AML-193 (cell line): ENCODE data around the gene ADCYAP1R1.

Experiments
- DNase-seq, 2 experiments: peaks; one replicate each; lab custom pipeline; 2025; lab: John Stamatoyannopoulos, UW

ADCYAP1R1 gene

DNA sequence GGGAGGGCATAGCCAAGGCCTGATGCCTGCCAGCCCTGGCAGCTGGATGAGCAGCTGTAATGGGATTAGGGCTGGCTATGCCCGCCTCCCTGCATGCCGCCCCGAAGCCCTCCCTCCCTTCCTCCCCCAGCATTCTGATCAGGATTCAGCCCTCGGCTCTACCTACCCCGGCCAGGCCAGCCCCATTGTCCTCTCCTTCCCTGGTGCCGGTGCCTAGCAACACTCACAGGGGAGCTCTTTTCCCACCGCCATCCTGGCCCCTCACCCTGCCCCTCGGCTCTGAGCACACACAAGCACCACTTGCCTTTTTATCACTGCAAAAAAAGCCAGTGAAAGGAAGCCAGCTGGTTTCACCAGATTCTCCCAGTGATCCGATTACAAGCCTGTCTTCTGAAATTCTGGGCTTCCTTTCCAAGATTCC is 9.0 kb upstream of the ADCYAP1R1 start:
- DNase-seq = no peak

- no peak for DNase-seq
Measured at GRCh38 chr7:31044529-31044928, 7.6 kb upstream of the ADCYAP1R1 start.

- DNase-seq = no peak
Measured at GRCh38 chr7:31046723-31047122, 5.4 kb upstream of the ADCYAP1R1 start.

GRCh38 chr7:31047313-31048146 is 4.6 kb upstream of the ADCYAP1R1 start:
- DNase-seq = no peak

DNA sequence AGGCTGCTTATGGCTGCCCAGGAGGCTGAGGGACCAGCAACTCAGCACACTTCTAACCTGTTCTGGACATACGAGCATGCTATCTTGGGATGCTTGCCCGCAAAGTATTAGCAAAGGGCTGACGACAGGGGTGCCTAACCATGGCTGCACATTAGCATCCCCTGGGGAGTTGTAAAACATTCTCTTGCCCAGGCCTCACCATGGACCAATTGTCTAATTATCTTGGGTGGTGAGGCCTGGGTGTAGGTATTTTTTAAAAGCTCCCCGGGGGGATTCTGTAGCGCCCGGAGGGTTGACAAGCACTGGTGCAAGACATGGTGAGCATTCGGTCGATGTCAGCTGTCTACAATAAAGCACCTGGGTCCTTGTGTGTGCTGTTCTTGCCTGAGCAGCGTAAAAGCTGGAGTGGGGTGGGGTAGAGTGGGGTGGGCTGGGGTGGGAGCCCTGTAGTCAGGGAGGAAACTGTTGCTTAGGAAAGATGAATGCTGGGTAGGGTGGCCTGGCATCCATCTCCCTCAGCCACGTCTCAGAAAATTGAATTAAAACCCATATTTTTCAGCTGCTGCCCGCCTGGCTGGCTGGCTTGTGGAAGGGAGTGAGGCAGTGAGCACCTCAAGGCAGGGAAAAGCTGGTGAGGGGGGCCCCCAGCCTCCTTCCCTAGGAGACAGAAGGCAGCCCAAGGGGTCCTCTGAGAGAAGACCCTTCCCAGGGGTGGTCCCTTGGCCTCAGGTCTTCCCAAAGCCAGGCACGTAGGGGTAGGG is 2.9 kb upstream of the ADCYAP1R1 start:
- DNase-seq = no peak

- no peak for DNase-seq
Measured at GRCh38 chr7:31052487-31052840, 356 bp downstream of the ADCYAP1R1 start.

DNA sequence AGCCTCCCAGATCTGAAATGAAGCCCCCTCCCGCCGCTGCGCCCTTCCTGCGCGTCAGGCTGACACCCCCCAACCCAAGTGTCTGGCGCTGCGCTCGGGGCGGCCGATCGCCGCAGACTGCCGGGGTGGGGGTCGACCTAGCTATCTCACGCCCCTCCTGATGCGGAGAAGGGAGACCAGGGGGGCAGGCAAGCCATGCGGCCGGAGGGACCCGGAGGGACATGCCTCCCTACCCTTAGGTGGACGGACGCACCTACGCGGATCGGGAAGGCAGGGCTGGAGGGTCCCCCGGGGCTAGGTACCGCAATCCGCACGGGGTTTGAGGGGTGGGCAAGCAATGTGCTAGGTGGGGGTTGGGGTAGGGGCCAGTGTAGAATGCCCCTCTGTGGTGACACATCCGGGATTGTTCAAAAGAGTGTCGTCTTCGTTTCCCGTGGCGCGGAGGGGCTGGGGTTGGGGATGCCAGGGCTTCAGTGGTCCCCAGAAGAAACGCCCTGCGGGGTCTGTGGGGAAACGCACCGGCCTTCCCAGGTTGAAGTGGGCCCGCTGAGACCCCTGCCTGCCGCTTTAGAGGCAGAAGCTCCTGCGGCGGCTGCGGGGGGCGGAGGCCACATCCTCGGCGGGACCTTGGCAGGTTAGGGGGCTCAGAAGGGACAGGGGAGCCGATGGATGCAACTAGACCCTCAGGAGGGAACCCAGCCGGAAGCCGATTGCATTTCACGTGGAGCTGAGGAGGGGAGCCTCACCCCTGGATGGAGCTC is 913 bp downstream of the ADCYAP1R1 start:
- no peak for DNase-seq

DNA sequence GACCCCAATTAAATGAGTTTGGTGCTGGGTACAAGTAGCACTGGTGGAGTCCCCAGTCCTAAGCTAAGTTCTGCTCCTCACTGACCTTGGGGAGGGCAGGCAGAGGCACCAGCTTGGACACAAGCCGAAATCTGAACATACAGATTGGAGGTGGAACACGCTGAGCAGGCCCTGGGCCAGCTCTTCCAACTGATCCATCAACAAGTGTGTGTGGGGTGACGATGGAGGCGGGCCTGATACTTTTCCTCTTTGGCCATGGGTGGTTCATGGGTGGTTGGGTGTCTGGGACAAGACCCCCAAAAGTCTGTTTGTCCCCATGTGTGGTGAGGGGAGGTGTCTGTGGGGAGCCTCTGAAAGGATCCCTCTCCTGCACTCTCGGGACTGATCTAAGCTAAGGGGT is 1.9 kb downstream of the ADCYAP1R1 start:
- DNase-seq = no peak

DNA sequence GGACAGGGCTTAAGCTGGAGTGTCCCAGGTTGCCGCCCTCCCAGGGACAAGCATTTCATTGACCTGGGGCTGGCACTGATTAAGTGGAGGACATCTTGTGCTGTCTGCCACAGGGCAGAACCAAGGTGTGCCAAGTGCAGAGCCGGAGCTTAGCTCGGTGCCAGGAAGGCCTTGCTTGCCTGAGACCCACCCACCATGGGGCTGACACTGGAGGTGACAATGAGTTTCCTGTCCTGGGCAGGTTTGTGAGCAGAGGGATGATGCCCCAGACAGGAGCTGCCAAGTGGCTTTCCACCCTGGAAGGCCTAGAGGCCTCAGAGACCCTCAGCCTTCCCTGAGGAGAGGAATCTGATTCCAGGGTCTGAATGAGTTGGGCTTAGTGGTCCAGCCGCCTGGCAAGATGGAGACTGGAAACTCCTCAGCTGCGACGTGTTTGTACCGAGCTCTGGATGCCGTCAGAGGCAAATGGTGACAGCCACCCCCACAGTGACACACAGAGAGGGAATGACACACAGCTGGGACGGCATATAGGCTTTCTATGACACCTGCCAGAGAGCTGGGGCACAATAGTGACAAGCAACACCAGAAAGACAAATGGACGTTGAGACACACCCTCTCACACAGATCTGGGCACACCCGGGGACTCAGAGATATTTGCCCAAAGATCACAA is 2.6 kb downstream of the ADCYAP1R1 start:
- DNase-seq = no peak

DNA sequence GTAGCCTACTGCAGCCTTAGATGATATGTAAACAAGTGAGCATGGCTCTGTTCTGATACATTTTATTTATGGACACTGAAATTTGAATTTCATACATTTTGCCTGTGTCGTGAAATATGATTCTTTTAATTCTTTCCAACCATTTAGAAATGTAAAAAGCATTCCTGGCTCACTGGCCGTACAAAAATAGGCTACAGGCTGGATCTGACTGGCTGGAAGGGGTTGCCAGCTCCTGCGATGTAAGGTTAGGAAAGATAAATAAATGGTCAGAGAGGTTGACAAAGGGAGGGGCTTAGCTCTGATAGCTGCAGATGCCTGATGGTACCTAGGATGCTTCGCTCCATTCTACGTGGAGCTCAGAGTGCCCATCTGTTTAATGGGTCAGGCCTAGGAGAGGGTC is 3.4 kb downstream of the ADCYAP1R1 start:
- no peak for DNase-seq

DNA sequence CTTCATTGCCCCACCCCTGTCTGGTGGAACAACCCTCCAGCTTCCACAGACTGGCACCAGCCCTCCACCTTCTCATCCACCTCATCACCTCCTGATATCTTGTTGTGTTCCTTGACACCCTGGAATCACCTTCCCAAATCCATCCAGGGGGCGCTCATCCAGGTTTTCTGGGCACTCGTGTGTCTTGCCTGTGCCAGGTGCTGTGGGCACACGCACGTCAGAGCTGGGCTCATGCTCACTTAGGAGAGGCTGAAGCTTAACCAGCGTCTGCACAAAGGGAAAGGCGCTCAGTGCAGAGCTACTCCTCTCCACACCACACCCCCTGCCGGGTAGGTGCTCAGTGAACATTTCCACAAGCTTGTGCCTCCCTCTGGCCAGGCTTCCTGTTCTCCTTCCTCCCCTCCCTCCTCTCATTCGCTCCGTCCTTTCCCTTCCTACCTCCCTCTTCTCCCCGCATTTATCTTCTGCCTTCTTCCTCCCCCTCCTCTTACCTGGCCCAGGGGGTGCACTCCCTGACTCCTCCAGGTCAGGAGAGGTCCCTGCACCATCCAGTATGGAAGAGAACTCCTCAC is 4.8 kb downstream of the ADCYAP1R1 start:
- DNase-seq = no peak

- no peak for DNase-seq
Measured at GRCh38 chr7:31058122-31058521, 6.0 kb downstream of the ADCYAP1R1 start.

GRCh38 chr7:31058688-31059087 is 6.6 kb downstream of the ADCYAP1R1 start:
- no peak for DNase-seq

GRCh38 chr7:31059551-31059950 is 7.4 kb downstream of the ADCYAP1R1 start:
- DNase-seq = no peak

DNA sequence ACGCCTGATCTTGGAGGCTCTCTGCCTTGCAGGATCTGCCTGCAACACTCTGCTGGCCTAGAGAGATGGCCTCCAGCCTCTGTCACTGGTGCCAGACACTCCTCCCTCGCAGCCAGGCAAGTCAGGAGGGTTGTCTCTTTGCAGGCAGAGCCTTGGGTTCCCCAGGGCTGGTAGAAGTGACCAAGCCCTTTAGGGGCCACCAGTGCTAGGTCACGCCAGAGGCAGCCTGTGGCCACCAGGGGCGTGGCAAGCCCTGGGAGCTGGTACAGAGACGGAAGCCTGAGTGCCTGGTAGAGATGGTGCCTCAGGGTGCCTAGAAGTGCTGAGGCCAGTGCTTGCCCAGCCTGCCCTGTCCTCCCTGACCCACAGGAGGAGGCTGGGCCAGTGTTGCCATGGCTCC is 9.1 kb downstream of the ADCYAP1R1 start:
- DNase-seq = no peak

- no peak for DNase-seq
Measured at GRCh38 chr7:31062746-31063435, 10.8 kb downstream of the ADCYAP1R1 start.

- DNase-seq = no peak
Measured at GRCh38 chr7:31065021-31065593, 13.0 kb downstream of the ADCYAP1R1 start.

- DNase-seq = no peak
Measured at GRCh38 chr7:31065840-31066239, 13.7 kb downstream of the ADCYAP1R1 start.

- no peak for DNase-seq
Measured at GRCh38 chr7:31066516-31067130, 14.5 kb downstream of the ADCYAP1R1 start.

GRCh38 chr7:31067491-31067890 is 15.4 kb downstream of the ADCYAP1R1 start:
- DNase-seq = no peak
